Liver (tissue), 3 donors: ENCODE results near the gene GATAD2B.

Source experiments
- FOXA1 ChIP-seq: IDR thresholded peaks from 2 replicates; pipeline ENCODE4 v1.6.1; 2016; ENCODE audit warnings: antibody characterized with exemption
- JUND ChIP-seq, 2 donors: IDR thresholded peaks; 2 replicates each; pipeline ENCODE4 v1.6.1; 2016; ENCODE audit warnings: antibody characterized with exemption in 2 of 2
- NR2F2 ChIP-seq: IDR thresholded peaks from 2 replicates; pipeline ENCODE4 v1.6.1; 2016; ENCODE audit warnings: antibody characterized with exemption
- RXRA ChIP-seq, 2 donors: IDR thresholded peaks; 2 replicates each; pipeline ENCODE4 v1.6.1; 2017 to 2018; ENCODE audit warnings: antibody characterized with exemption in 2 of 2, mild to moderate bottlenecking in 1 of 2
- TF ChIP-seq, protein P1 (sequence below): fragments of 150-350 bp; IDR thresholded peaks from 2 replicates; pipeline ENCODE4 v1.5.1; 2017; ENCODE audit warnings: improper control_type of control experiment, low read depth, low read length; ENCODE audit not compliant: missing input control
- TF ChIP-seq, protein P2 (sequence below): IDR thresholded peaks from 2 replicates; pipeline ENCODE4 v1.6.1; 2016; ENCODE audit warnings: antibody characterized with exemption
- donor health status: healthy.
- donor health status: healthy.

DNA sequence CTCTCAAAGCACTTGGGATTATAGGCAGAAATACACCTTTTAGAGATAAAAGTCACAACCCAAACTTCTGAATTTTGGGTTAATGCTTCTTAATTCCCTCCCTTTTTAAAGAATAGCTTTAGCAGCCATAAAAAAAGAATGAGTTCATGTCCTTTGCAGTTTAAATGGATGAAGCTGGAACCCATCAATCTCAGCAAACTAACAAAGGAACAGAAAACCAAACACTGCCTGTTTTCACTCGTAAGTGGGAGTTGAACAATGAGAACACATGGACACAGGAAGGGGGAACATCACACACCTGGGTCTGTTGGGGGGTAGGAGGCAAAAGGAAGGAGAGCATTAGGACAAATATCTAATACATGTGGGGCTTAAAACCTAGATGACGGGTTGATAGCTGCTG, 91.7 kb downstream of the GATAD2B start:
- TF ChIP-seq, protein P1, sequence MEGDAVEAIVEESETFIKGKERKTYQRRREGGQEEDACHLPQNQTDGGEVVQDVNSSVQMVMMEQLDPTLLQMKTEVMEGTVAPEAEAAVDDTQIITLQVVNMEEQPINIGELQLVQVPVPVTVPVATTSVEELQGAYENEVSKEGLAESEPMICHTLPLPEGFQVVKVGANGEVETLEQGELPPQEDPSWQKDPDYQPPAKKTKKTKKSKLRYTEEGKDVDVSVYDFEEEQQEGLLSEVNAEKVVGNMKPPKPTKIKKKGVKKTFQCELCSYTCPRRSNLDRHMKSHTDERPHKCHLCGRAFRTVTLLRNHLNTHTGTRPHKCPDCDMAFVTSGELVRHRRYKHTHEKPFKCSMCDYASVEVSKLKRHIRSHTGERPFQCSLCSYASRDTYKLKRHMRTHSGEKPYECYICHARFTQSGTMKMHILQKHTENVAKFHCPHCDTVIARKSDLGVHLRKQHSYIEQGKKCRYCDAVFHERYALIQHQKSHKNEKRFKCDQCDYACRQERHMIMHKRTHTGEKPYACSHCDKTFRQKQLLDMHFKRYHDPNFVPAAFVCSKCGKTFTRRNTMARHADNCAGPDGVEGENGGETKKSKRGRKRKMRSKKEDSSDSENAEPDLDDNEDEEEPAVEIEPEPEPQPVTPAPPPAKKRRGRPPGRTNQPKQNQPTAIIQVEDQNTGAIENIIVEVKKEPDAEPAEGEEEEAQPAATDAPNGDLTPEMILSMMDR = no peak
- no peak for TF ChIP-seq NR2F2
- TF ChIP-seq, protein P2, sequence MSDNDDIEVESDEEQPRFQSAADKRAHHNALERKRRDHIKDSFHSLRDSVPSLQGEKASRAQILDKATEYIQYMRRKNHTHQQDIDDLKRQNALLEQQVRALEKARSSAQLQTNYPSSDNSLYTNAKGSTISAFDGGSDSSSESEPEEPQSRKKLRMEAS = no peak
- no peak for TF ChIP-seq JUND (IDR thresholded peaks at IDR 0.05)
- TF ChIP-seq FOXA1 = no peak
- no peak for TF ChIP-seq RXRA (IDR thresholded peaks at IDR 0.05)
